ENCODE results near the gene COPS9. TPM values are rescaled to one million over a fixed set of nuclear protein-coding genes. Genes with fewer than 3 reads are reported as not detected.

The COPS9 gene
- total RNA-seq, 1 experiment from 2014 or later: 202 TPM

DNA sequence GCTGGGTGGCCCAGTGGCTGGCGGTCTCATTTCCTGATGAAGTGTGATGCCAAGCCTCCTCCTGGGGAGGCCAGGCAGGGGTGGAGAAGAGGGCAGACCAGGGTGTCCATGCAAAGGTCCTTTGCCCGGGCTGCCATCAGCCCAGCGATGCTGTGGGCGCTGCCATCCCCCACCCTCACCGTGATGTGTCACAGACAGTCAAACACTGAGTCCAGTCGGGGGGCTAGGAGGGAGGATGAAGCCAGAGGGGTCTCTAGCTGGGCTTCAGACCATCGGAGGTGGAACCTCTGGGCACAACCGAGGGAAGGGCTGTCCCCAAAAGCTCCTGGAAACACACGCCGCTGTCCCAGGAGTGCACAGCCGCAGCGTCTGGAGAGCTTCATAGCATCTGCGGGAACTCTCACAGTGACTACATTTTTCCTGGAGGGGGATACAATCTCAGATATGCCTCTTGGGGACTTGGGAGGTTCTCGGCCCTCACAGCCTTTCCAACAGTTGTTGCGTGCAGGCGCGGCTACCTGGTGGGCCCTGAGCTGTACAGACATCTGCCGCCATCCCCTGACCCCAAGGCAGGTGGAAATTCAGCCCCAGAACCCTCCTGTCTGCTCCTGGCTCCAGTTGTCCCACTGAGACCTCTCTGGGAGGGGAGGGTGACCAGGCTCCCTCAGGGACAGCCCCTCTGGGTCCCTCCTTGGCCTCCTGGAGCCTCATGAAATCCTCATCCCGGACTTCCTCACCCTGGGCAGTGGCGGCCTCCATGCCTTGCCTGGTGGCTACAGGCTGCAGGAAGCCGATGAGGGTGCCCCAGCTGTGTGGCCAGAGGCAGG is 30.9 kb upstream of the COPS9 start:
- H3K27me3 ChIP-seq (ENCODE audit: insufficient read depth, low read depth): peaks cover 91% of the 10 kb centered on the region
- DNase-seq: no peak
- H3K9me3 ChIP-seq (ENCODE audit: insufficient read depth, low read depth): no peaks in the 10 kb centered on the region
- H3K9me2 ChIP-seq (ENCODE audit: insufficient read depth): no peaks in the 10 kb centered on the region
- no peak for TF ChIP-seq EZH2 (IDR thresholded peaks at IDR 0.05; ENCODE audit: low read depth)
- TF ChIP-seq, protein P1, sequence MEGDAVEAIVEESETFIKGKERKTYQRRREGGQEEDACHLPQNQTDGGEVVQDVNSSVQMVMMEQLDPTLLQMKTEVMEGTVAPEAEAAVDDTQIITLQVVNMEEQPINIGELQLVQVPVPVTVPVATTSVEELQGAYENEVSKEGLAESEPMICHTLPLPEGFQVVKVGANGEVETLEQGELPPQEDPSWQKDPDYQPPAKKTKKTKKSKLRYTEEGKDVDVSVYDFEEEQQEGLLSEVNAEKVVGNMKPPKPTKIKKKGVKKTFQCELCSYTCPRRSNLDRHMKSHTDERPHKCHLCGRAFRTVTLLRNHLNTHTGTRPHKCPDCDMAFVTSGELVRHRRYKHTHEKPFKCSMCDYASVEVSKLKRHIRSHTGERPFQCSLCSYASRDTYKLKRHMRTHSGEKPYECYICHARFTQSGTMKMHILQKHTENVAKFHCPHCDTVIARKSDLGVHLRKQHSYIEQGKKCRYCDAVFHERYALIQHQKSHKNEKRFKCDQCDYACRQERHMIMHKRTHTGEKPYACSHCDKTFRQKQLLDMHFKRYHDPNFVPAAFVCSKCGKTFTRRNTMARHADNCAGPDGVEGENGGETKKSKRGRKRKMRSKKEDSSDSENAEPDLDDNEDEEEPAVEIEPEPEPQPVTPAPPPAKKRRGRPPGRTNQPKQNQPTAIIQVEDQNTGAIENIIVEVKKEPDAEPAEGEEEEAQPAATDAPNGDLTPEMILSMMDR (conservative IDR thresholded peaks at IDR 0.05): no peak
- no peak overlapping the region for H2AFZ ChIP-seq
- no peaks in the 10 kb centered on the region for H4K20me1 ChIP-seq (ENCODE audit: insufficient read depth)
- no peak overlapping the region for H3K4me2 ChIP-seq
- H3K4me1 ChIP-seq (replicated peaks; ENCODE audit: insufficient read depth): no peaks in the 10 kb centered on the region
- POLR2A ChIA-PET (ENCODE audit: unreplicated experiment): no interaction called here
- H3K4me3 ChIP-seq: no peak overlapping the region
- H3K79me2 ChIP-seq (ENCODE audit: low read depth): no peaks in the 10 kb centered on the region
- intact Hi-C loops (cut with micrococcal nuclease; ENCODE audit: unreplicated experiment): no loop called here
- no TSS peak for BruUV-seq (replicated peaks)
- no peaks in the 10 kb centered on the region for H3K36me3 ChIP-seq (ENCODE audit: low read depth)
- H3F3A ChIP-seq (ENCODE audit: insufficient read depth, low read depth): peaks cover 8% of the 10 kb centered on the region; the same call in 1 of the 2 replicates
- no peak overlapping the region for H3K27ac ChIP-seq
- CTCF ChIA-PET: no interaction called here

DNA sequence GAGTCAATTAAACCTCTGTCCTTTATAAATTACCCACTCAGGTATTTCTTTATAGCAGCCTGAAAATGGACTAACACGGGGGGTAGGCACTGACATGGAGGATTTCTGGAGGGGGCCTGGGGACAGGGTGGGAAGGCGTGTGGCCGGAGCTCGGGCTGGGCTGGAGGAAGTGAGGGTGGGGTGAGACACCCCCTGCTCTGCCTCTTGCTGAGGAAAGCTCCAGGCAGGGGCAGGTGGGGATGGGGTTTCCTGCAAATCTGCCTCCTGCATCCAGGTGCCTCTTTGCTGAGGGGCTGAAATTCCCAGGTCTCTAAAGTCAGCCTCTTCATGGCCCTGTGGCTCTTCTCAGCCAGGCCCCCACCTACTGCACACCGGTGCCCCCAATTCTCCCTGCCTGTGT is 30.1 kb upstream of the COPS9 start:
- Histone ChIP-seq H3K27ac (no peak overlapping the region), H3K27me3 (ENCODE audit: insufficient read depth, low read depth) (peaks cover 91% of the 10 kb centered on the region), H3K9me2 (ENCODE audit: insufficient read depth) (no peaks in the 10 kb centered on the region), H3K79me2 (ENCODE audit: low read depth) (no peaks in the 10 kb centered on the region), H3K9me3 (ENCODE audit: insufficient read depth, low read depth) (no peaks in the 10 kb centered on the region), H3K4me2 (no peak overlapping the region), H2AFZ (no peak overlapping the region), H4K20me1 (ENCODE audit: insufficient read depth) (no peaks in the 10 kb centered on the region), H3K36me3 (ENCODE audit: low read depth) (no peaks in the 10 kb centered on the region), H3F3A (ENCODE audit: insufficient read depth, low read depth) (peaks cover 8% of the 10 kb centered on the region; the same call in 1 of the 2 replicates), H3K4me3 (no peak overlapping the region), H3K4me1 (replicated peaks; ENCODE audit: insufficient read depth) (no peaks in the 10 kb centered on the region)
- BruUV-seq (replicated peaks): no TSS peak
- intact Hi-C loops (cut with micrococcal nuclease; ENCODE audit: unreplicated experiment): no loop called here
- no peak for TF ChIP-seq EZH2 (IDR thresholded peaks at IDR 0.05; ENCODE audit: low read depth)
- TF ChIP-seq, protein P1 (conservative IDR thresholded peaks at IDR 0.05): no peak
- POLR2A ChIA-PET (ENCODE audit: unreplicated experiment): no interaction called here
- CTCF ChIA-PET: no interaction called here
- no peak for DNase-seq

DNA sequence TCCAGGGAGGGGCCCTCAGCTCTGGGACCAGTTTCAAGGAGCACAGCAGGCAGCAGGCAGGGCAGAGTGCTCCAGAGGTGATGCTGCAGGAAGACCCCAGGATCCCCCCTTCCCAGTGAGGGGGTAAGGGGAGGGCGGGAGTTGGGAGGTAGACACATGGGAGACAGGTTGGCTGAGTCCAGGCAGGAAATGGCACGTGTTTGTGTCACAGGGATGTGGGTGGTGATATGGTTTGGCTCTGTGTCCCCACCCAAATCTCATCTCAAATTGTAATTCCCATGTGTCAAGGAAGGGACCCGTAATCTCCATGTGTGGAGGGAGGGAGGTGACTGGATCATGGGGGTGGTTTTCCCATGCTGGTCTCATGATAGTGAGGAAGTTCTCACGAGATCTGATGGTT is 29.6 kb upstream of the COPS9 start:
- Histone ChIP-seq H4K20me1 (ENCODE audit: insufficient read depth) (no peaks in the 10 kb centered on the region), H3K79me2 (ENCODE audit: low read depth) (no peaks in the 10 kb centered on the region), H3K36me3 (ENCODE audit: low read depth) (no peaks in the 10 kb centered on the region), H3K4me1 (replicated peaks; ENCODE audit: insufficient read depth) (no peaks in the 10 kb centered on the region), H2AFZ (no peak overlapping the region), H3K27ac (no peak overlapping the region), H3F3A (ENCODE audit: insufficient read depth, low read depth) (peaks cover 8% of the 10 kb centered on the region; the same call in 1 of the 2 replicates), H3K27me3 (ENCODE audit: insufficient read depth, low read depth) (peaks cover 90% of the 10 kb centered on the region), H3K4me3 (no peak overlapping the region), H3K9me2 (ENCODE audit: insufficient read depth) (no peaks in the 10 kb centered on the region), H3K4me2 (no peak overlapping the region), H3K9me3 (ENCODE audit: insufficient read depth, low read depth) (no peaks in the 10 kb centered on the region)
- DNase-seq: no peak
- POLR2A ChIA-PET (ENCODE audit: unreplicated experiment): no interaction called here
- intact Hi-C loops (cut with micrococcal nuclease; ENCODE audit: unreplicated experiment): no loop called here
- TF ChIP-seq, protein P1 (conservative IDR thresholded peaks at IDR 0.05): no peak
- no peak for TF ChIP-seq EZH2 (IDR thresholded peaks at IDR 0.05; ENCODE audit: low read depth)
- no TSS peak for BruUV-seq (replicated peaks)
- CTCF ChIA-PET: no interaction called here
